K562 (cell line): ENCODE measurements around the gene LCE1F.

Experiments used
- CBX8 ChIP-seq: fragments of 200-600 bp; sonication (generic); IDR thresholded peaks from 2 replicates; pipeline ENCODE4 v1.6.1; 2012; ENCODE audit warnings: borderline replicate concordance, mixed run types, low read depth, mild to moderate bottlenecking, moderate library complexity, mixed read lengths, low read length, control low read depth, inconsistent platforms; ENCODE audit not compliant: poor library complexity, severe bottlenecking; ENCODE audit errors: extremely low read depth
- CTCF ChIP-seq, 3 experiments: IDR thresholded peaks in 2 of 3; conservative IDR thresholded peaks in 1 of 3; 2 replicates each; pipeline ENCODE4 v1.5.1; 2011 to 2012; ENCODE audit warnings: low read length in 3 of 3, mild to moderate bottlenecking in 3 of 3, control low read depth in 2 of 3, improper control_type of control experiment in 1 of 3, inconsistent platforms in 1 of 3, low read depth in 1 of 3, mixed read lengths in 1 of 3, moderate library complexity in 1 of 3; ENCODE audit not compliant: insufficient read depth in 2 of 3
- E4F1 ChIP-seq: fragments of 250-450 bp; sonication (Bioruptor Pico); IDR thresholded peaks from 2 replicates; pipeline ENCODE4 v1.5.0; 2021; ENCODE audit warnings: mild to moderate bottlenecking, borderline replicate concordance
- EP300 ChIP-seq: IDR thresholded peaks from 2 replicates; pipeline ENCODE4 v1.6.1; 2012; ENCODE audit warnings: low read length, improper control_type of control experiment
- ETV5 ChIP-seq: sonication (generic); formaldehyde crosslinking; IDR thresholded peaks from 2 replicates; pipeline ENCODE4 v1.4.0; 2020; ENCODE audit warnings: low read depth, mild to moderate bottlenecking, missing genetic modification reagents
- FOXJ2 ChIP-seq: fragments of 200-800 bp; sonication (Bioruptor generic); IDR thresholded peaks from 2 replicates; pipeline ENCODE4 v1.6.1; 2016; ENCODE audit warnings: missing genetic modification characterization, missing compliant biosample characterization
- KDM4B ChIP-seq, 2 experiments: fragments of 450-650 bp in 1 of 2; sonication (generic) in 1 of 2; IDR thresholded peaks; 2 replicates each; pipeline ENCODE4 v1.6.1; 2016 to 2017; ENCODE audit warnings: borderline replicate concordance in 2 of 2, antibody characterized with exemption in 1 of 2, low read depth in 1 of 2, mild to moderate bottlenecking in 1 of 2
- KLF13 ChIP-seq: fragments of 450-650 bp; IDR thresholded peaks from 2 replicates; pipeline ENCODE4 v1.6.1; 2016; ENCODE audit warnings: missing genetic modification characterization, low read depth, mild to moderate bottlenecking, missing compliant biosample characterization, moderate library complexity, borderline replicate concordance
- NCOA4 ChIP-seq: fragments of 450-650 bp; IDR thresholded peaks from 2 replicates; pipeline ENCODE4 v1.6.1; 2018; ENCODE audit warnings: mild to moderate bottlenecking; ENCODE audit not compliant: partially characterized antibody
- RAD21 ChIP-seq, 2 experiments: fragments of 250-450 bp in 1 of 2; fragments of 450-650 bp in 1 of 2; sonication (Bioruptor Pico) in 1 of 2; formaldehyde crosslinking in 1 of 2; IDR thresholded peaks in 1 of 2; conservative IDR thresholded peaks in 1 of 2; 2 replicates each; pipeline versions ENCODE4 v1.4.0 to v1.8.0; 2020 to 2022; ENCODE audit warnings: mild to moderate bottlenecking in 2 of 2, moderate library complexity in 1 of 2
- ZBTB26 ChIP-seq: fragments of 450-650 bp; formaldehyde crosslinking; IDR thresholded peaks from 2 replicates; pipeline ENCODE4 v1.4.0; 2022; ENCODE audit warnings: missing genetic modification characterization
- ZNF146 ChIP-seq: IDR thresholded peaks from one replicate; pipeline ENCODE4 v1.6.1; 2018; ENCODE audit warnings: missing compliant biosample characterization; ENCODE audit not compliant: unreplicated experiment

GRCh38 chr1:152811671-152812070 is 36.7 kb downstream of the LCE1F start, which contains the start of gene LCE1B:
- TF ChIP-seq CTCF (IDR thresholded peaks at IDR 0.05 in 2 of 3, conservative IDR thresholded peaks at IDR 0.05 in 1 of 3; ENCODE audit: insufficient read depth in 2 of 3, low read depth in 1 of 3, low read length in 3 of 3) = no peak
- no peak for TF ChIP-seq EP300
- no peak for TF ChIP-seq ZNF146 (CRISPR knock-in tag)
- TF ChIP-seq ZBTB26 (CRISPR knock-in tag) = no peak
- no peak for TF ChIP-seq E4F1
- TF ChIP-seq CBX8 = no peak
- TF ChIP-seq FOXJ2 (tag) = no peak
- TF ChIP-seq KLF13 = no peak
- no peak for TF ChIP-seq NCOA4
- no peak for TF ChIP-seq RAD21 (CRISPR knock-in tag; conservative IDR thresholded peaks at IDR 0.05 in 1 of 2, IDR thresholded peaks at IDR 0.05 in 1 of 2)
- no peak for TF ChIP-seq KDM4B (IDR thresholded peaks at IDR 0.05; ENCODE audit: borderline replicate concordance in 2 of 2, low read depth in 1 of 2)
- no peak for TF ChIP-seq ETV5 (CRISPR knock-in tag)
